ENCODE data around the gene SPINK4.

SPINK4 gene

GRCh38 chr9:33229359-33230114 lies 10.4 kb upstream of the SPINK4 start:
- DNase-seq (ENCODE audit: low read depth, low spot score), result no peak

GRCh38 chr9:33230756-33231622 lies 9.0 kb upstream of the SPINK4 start:
- DNase-seq (ENCODE audit: low read depth, low spot score), result no peak

GRCh38 chr9:33231623-33231942 lies 8.4 kb upstream of the SPINK4 start:
- no peak for DNase-seq (ENCODE audit: low read depth, low spot score)

- no peak for DNase-seq (ENCODE audit: low read depth, low spot score)
These were observed 7.2 kb upstream of the SPINK4 start for GRCh38 chr9:33232815-33233214.

GRCh38 chr9:33233626-33234342 lies 6.2 kb upstream of the SPINK4 start:
- no peak for DNase-seq (ENCODE audit: low read depth, low spot score)

- DNase-seq (ENCODE audit: low read depth, low spot score), result no peak
These were observed 5.2 kb upstream of the SPINK4 start for GRCh38 chr9:33234511-33235467.

GRCh38 chr9:33236571-33236970 lies 3.4 kb upstream of the SPINK4 start:
- no peak for DNase-seq (ENCODE audit: low read depth, low spot score)

GRCh38 chr9:33241298-33241697 lies 1.3 kb downstream of the SPINK4 start:
- DNase-seq (ENCODE audit: low read depth, low spot score), result no peak

GRCh38 chr9:33242609-33243134 lies 2.7 kb downstream of the SPINK4 start:
- no peak for DNase-seq (ENCODE audit: low read depth, low spot score)

- DNase-seq (ENCODE audit: low read depth, low spot score), result no peak
These were observed 4.3 kb downstream of the SPINK4 start for GRCh38 chr9:33244137-33244784.

GRCh38 chr9:33245341-33245740 lies 5.4 kb downstream of the SPINK4 start:
- DNase-seq (ENCODE audit: low read depth, low spot score), result no peak

GRCh38 chr9:33246269-33246860 lies 6.4 kb downstream of the SPINK4 start:
- DNase-seq (ENCODE audit: low read depth, low spot score), result no peak

- DNase-seq (ENCODE audit: low read depth, low spot score), result no peak
These were observed 8.6 kb downstream of the SPINK4 start for GRCh38 chr9:33248606-33249005.

- no peak for DNase-seq (ENCODE audit: low read depth, low spot score)
These were observed 9.2 kb downstream of the SPINK4 start for GRCh38 chr9:33249087-33249658.

GRCh38 chr9:33249983-33250382 lies 10.0 kb downstream of the SPINK4 start:
- DNase-seq (ENCODE audit: low read depth, low spot score), result no peak

- DNase-seq (ENCODE audit: low read depth, low spot score), result no peak
These were observed 10.6 kb downstream of the SPINK4 start for GRCh38 chr9:33250458-33250995.

GRCh38 chr9:33254211-33254610 lies 14.2 kb downstream of the SPINK4 start:
- no peak for DNase-seq (ENCODE audit: low read depth, low spot score)

GRCh38 chr9:33255014-33255413 lies 15.0 kb downstream of the SPINK4 start:
- DNase-seq (ENCODE audit: low read depth, low spot score), result no peak

GRCh38 chr9:33255471-33255870 lies 15.5 kb downstream of the SPINK4 start:
- no peak for DNase-seq (ENCODE audit: low read depth, low spot score)

Data from activated naive CD8-positive, alpha-beta T cell treated with anti-CD3 and anti-CD28 coated beads, Interleukin-2, amount 50 U/mL, for 16 hours (primary cell).